NK-92 (cell line): ENCODE results near the gene MALT1.
"Not testable (repeated sequence)": the region's sequence is repeated elsewhere in the genome, so short reads cannot be mapped to it uniquely, and the experiment has no call there.

ENCODE experiments used
- DNase-seq: peaks from one replicate; lab custom pipeline; 2025; ENCODE audit not compliant: unreplicated experiment; lab: John Stamatoyannopoulos, UW

The MALT1 gene

DNA sequence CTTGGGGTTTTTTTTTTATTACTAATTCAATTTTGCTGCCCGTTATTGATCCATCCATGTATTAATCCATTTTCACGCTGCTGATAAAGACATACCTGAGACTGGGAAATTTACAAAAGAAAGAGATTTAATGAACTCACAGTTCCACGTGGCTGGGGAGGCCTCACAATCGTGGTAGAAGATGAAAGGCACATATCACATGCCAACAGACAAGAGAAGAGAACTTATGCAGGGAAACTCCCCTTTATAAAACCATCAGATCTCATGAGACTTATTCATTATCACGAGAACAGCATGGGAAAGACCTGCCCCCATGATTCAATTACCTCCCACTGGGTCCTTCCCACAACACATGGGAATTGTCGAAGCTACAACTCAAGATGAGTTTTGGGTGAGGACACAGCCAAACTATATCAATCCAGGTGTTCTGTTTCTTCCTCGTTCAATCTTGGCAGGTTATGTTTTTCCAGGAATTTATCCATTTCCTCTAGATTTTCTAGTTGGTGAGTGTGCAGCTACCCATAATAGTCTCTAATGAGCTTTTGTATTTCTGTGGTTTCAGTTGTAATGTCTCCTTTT, 18.0 kb upstream of the MALT1 start:
- DNase-seq, result not testable (repeated sequence)

DNA sequence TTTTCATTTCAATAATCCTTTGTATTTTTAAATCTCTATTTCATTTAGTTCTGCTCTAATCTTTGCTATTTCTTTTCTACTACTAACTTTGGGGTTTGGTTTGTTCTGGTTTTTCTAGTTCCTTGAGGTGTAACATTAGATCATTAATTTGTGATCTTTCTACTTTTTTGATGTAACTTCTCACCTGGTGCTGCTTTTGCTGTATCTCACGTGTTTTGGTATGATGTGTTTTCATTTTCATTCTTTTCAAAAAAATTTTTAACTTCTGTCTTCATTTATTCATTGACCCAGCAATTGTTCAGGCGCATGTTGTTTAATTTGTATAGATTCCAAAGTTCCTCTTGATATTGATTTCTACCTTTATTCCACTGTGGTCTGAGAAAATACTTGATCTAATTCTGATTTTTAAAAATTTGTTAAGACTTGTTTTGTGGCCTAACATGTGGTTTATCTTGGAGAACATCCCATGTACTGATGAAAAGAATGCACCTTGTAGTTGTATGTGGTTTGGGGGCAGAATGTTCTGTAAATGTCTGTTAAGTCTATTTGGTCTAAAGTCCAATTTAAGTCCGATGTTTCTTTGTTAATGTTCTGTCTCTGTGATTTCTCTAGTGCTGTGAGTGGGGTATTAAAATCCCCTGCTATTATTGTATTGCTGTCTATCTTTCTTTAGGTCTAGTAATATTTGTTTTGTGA, 17.3 kb upstream of the MALT1 start:
- no peak for DNase-seq

DNA sequence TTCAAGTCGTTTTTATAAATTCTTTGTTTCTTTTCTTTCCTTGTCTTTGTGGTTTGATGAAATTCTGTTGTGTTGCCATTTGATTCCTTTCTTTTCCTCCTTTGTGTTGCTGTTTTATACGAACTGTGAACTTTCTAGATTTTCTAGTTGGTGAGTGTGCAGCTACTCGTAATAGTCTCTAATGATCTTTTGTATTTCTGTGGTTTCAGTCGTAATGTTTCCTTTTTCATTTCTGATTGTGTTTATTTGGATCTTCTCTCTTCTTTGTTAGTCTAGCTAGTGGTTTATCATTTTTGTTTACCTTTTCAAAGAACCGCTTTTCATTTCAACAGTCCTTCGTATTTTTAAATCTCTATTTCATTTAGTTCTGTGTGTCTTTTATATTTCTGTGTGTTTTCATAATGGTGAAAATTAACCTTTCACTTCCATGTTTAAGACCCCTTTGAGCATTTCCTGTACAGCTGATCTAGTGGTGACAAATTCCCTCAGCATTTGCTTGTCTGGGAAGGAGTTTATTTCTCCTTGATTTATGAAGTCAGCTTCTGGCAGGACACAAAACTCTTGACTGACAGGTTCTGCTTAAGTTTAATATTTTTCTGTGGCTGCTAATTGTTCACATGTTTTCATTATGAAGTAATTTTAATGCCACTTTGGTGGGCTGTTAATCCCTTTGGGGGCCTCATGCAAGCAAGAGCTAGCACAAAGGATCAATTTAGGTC, 16.2 kb upstream of the MALT1 start:
- DNase-seq, result no peak

DNA sequence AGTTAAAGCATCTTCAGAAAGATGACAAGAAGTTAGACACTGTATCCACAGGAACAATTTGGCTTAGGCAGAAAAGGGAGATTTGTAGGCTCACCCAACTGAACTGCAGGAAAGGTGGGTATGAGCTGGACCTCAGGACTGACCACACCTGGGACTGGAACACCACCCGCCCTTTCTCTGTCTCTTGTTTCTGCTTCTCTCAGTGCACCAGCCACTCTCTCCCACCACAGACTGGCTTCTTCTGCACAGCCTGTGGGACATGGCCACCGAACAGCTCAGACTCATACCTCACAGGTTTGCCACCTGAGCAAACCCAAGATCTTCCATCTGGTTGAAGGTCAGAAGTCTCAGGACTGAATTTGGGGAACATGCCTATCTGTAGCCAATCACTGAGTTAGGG, 14.2 kb upstream of the MALT1 start:
- no peak for DNase-seq

DNA sequence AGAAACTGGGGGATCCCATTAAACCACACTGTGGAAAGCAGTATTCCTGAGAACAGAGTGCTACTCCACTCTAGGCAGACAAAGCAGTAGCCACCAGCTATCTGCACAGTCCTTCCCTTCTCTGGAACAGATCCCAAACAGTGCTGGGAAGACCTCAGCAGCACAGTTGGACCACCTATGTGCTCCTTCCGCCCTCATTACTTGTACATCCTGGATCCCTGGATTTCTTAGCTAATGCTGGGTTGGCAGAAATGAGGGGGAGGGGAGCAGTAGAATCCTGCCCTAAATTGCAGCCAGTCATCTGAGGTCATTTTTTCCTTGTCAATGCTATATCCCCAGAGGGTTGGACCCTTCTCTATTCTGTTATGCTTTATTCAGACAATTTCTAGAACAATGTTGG, 13.8 kb upstream of the MALT1 start:
- no peak for DNase-seq

- DNase-seq, result no peak
Measured at GRCh38 chr18:58659691-58660090, 11.6 kb upstream of the MALT1 start.

DNA sequence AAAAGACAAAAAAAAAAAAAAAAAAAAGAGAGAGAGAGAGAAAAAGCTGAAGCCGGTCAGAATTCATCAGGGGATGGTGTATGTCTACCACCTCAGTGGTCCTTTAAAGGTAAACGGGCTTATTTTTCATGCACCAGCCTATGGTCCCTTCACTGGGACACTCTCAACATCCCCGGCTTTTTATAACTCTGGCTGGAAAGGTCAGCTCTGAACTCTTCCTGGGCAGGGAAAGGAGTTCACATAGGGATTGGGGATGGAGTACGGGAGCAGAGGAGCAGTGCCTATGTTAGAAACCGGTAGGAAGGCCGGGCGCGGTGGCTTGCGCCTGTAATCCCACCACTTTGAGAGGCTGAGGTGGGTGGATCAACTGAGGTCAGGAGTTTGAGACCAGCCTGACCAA, 10.3 kb upstream of the MALT1 start:
- no peak for DNase-seq

- DNase-seq, result no peak
Measured at GRCh38 chr18:58661423-58661822, 9.8 kb upstream of the MALT1 start.

- DNase-seq, result no peak
Measured at GRCh38 chr18:58662118-58662517, 9.1 kb upstream of the MALT1 start.

DNA sequence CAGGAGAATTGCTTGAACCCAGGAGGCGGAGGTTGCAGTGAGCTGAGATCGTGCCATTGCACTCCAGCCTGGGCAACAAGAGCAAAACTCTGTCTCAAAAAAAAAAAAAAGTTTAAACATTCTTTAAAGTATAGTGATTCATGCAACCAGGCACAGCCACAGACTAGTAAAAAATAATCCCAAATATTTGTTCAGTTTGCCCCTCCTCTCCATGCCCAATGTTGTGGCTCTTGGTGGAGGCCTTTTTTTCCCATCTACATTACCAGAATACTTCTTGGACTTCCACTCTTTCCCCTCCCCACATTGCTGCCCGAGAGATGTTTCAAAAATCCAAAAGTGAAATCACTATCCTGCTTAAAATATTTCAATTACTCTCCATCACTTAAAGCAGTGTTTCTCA, 5.1 kb upstream of the MALT1 start:
- DNase-seq, result no peak

- DNase-seq, result no peak
Measured at GRCh38 chr18:58668211-58668610, 3.1 kb upstream of the MALT1 start.

DNA sequence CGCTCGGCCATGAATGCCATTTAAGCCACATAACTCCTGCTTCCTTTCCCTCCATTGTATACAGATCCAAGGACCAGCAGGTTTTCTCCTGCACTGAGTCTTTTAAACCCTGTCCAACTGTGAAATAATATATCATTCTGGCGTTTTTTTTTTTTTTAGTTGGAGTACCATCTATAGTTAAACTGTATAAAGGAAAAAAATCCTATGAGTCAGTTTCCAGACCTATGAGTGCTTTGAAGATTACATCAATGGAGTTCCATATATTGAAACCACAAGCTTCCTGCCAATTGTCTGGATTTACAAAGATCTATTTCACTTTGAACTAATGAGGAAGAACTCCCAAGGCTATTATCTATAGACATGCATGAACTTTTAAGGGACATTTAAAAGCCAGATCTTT, 2.4 kb upstream of the MALT1 start:
- DNase-seq, result no peak

GRCh38 chr18:58669731-58670378, 1.4 kb upstream of the MALT1 start:
- no peak for DNase-seq

DNA sequence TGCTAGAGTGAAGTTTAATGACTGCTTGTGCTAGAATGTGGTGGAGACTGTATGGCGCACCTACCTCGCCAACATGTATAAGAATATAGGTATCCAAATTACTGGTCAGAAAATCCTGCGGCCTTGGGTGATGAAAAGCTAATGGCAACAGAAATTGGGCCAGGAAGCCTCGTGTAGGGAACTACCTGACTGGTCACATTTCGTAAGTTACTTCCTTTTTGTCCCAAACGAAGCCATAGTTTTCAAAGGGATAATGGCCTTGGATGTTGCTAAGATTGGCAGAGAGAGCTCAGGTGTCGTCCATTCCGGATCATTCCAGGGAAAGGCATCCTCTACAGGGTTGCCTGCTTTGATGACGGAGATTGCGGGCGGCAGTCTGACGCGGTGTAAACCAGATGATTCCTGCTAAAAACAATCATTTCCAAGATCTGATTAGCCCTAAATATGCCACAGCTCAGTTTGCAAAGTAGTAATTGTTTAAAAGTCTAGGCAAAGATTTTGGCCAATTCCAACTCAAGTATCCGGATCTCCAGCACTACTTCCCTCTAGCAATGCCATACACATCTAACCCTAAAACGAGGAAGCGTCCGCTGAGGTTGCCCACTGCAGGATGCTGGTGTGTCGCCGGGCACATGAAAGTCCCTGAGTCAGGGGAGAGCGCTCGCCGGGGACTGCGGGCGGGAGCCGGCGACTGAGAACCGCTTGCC, 708 bp upstream of the MALT1 start:
- DNase-seq, result no peak

DNA sequence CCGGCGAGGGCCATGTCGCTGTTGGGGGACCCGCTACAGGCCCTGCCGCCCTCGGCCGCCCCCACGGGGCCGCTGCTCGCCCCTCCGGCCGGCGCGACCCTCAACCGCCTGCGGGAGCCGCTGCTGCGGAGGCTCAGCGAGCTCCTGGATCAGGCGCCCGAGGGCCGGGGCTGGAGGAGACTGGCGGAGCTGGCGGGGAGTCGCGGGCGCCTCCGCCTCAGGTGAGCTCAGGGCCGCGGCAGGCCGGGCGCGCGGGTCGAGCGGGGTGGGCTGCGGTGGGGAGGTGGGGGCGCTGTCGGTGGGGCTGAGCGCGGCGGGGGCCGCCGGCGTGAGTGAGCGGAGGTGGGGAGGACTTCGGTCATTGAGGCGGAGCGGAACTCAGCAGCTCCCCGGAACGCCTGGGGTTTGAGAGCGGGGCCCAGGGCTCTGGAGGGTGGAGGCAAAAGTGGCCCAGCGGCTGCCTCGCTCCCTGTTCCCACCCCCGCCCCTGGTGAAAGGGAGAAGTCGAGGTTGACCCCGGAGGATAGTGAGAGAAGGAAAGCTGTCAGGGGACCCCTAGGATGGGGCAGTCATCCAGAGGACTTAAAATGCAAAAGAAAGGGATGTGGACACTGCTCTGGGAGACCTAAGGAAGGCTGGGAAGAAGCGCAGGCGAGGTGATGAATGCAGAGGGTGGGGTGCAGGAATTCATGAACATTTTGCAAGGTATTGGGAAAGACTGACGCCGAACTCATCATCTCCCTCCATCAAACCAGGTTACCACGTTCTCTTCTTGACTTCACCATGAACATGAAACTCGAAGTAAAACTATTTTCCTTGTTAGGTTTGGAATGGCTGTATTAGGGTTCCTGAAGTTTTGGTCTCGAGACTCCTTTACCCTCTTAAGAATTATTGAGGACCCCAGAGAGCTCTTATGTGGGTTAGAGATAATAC, 633 bp downstream of the MALT1 start:
- DNase-seq, result no peak

DNA sequence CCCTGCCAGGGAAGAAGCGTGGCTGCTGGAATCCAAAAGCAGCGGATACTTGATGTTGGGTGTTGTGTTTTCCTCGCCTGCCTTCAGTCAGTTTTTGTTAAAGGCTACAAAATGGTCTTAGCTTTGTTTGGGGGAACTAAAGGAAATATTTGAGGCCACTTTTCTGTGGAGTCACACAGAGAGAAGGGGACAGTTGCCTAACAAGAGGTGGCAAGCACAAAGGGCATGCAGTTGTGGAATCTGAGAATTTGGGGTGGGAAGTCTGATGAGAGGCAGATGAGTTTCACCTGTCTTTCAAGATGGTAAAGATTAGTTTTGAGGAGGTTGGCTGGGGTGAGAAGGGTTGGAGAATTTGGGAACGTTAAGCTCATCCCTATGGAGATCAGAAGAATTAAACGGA, 2.9 kb downstream of the MALT1 start:
- no peak for DNase-seq

DNA sequence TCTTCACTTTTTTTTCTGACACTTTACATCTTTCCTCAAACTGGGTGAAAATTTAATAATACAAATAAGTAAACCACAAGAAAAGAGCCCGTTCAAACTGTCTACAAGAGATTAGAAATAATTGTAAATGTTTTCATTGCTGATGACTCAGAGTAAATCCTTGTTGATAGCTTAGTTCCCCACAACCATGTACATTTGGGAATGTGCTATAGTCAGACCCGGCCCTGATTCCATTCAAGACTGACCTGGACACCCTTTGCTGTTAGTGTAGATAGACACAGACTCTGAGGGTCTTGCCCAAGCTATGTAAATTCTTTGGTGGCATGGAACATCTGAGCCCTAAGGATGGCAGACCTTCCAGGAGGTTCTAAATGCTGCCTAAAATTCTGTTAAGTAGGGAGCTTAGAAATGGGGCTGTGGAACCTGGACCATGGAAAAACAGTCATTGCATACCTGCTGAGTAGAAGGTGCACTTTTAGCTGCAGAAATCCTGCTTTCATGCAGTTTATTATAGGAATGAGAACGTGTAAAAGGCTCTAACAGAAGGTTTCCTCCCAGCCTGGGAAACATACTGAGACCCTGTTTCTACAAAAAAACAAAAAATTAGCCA, 3.7 kb downstream of the MALT1 start:
- no peak for DNase-seq

GRCh38 chr18:58676270-58676669, 5.0 kb downstream of the MALT1 start:
- DNase-seq, result no peak

- no peak for DNase-seq
Measured at GRCh38 chr18:58682429-58683069, 11.3 kb downstream of the MALT1 start.
